NOMO-1 treated with DMSO at 0.1 percent for 48 hours (cell line): Measurements from ENCODE around the gene MAGI2.
"Not testable (repeated sequence)": the region's sequence is repeated elsewhere in the genome, so short reads cannot be mapped to it uniquely, and the experiment has no call there.

Experiments used
- DNase-seq: peaks from one replicate; lab custom pipeline; 2025; ENCODE audit not compliant: unreplicated experiment; lab: John Stamatoyannopoulos, UW

The MAGI2 gene

GRCh38 chr7:79452032-79452494 is 1.4 kb downstream of the MAGI2 start:
- no peak for DNase-seq

DNA sequence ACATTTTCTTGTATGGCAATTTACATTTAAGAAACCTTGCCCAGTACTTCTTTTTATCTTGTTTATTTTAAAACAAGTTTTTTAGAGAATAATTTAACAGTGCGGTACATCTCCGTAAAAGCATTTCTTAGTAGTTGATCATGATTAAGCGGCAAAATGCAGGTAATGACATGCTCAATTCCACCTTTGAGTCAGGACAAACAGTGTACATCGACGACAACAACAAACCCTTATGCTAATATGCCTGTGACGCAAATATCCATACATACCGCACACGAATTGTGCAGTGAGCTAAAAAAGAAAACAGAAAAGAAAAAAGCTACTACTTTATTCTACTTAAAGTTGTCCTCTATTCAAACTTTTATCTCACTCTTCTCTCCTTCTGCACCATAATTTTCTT is 1.9 kb downstream of the MAGI2 start:
- no peak for DNase-seq

GRCh38 chr7:79442766-79443165 is 10.7 kb downstream of the MAGI2 start:
- not testable (repeated sequence) for DNase-seq

- no peak for DNase-seq
Observed at GRCh38 chr7:79436378-79436777, 17.1 kb downstream of the MAGI2 start.

- DNase-seq: no peak
Observed at GRCh38 chr7:79434867-79435266, 18.6 kb downstream of the MAGI2 start.

- no peak for DNase-seq
Observed at GRCh38 chr7:79434098-79434497, 19.4 kb downstream of the MAGI2 start.

GRCh38 chr7:79430391-79430790 is 23.1 kb downstream of the MAGI2 start:
- no peak for DNase-seq

- DNase-seq: no peak
Observed at GRCh38 chr7:79425665-79426064, 27.8 kb downstream of the MAGI2 start.

DNA sequence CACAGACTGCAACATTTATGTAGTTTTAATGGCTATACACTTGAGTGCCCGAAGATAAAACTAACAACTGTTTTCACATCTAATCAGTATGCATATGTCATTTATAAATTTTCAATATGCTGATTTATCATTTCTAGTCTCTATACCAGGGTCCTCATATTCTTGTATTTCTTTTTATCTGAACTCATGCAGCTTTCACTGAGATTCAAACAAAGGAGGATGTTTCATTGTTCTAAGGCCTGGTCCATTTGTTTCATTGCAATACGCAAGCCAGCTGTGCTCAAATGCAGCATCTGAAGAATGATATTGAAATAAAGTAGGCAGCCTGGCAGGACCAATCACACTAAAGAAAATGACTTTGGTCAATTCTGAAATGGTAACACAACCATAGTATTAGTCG is 31.7 kb downstream of the MAGI2 start:
- no peak for DNase-seq

DNA sequence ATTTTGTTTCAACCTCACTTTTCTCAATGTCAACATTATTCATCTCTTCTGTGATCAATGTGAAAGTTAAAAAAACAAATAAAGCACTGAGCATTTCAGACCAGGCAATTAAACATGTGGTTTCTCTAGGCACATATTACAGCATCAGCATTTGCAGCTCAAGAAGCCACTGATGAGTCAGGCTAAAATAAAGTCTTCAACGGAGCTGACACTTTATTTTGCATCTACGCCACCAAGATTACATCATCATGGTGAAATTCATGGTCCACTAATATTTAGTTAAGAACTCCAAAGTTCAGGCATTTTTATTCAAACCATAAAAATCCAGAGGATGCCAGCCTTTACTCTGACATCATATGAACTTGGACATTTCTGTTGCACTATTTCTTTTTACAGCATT is 33.0 kb downstream of the MAGI2 start:
- DNase-seq: no peak

DNA sequence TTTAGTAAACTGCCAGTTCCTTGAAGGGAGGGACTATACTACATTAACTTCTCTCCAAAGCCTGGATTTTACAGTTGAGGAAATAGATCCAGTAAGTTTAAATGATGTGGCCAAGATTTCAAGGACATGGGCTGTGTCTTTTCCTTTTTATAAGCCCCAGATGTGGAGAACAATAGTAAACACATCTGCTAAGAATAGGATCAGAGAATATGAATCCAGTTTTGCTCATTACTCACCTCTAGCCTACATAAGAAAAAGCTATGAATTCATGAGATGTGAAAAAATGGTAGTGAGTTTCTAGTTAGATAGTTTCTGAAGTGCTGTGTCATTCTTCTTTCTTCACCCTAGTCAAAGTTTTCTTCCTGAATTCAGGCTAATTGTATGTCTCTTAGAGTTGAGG is 38.6 kb downstream of the MAGI2 start:
- DNase-seq: no peak

GRCh38 chr7:79412915-79413314 is 40.6 kb downstream of the MAGI2 start:
- no peak for DNase-seq

DNA sequence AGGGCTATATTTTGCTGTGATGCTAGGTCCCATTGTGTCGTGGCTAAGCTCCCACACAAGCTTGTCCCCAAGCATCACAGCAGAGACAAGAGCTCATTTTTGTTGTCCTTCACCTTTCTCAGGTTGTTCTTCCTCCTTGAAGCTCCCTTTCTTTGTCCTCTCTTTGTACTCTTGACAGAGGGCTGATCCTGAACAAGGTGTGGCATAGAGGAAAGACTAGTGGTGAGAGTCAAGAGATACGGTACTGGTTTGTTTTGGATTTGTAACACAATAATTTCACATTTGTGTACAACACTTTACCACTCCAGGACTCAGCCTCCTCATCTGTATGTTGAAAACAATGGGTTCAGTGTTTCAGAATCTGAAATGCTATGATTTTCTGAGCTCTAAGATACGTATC is 41.0 kb downstream of the MAGI2 start:
- no peak for DNase-seq

DNA sequence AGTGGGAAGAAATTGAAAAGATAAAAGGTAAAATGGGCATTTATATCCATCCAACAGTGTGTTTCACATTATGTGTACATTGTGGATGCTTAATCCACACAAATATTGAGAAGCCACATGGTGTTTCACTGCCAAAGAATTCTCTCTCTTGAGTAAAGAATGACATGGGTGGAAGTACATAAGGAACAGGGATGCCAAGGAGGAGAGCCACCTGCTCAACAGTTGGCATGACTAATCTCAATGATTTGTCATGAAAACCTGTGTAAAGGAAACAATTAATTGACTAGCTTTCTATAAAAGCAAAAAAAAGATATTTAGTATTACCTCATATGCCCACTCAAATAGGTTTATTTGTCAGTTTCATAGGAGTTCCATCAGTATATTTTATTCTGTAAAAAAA is 43.1 kb downstream of the MAGI2 start:
- DNase-seq: no peak

- no peak for DNase-seq
Observed at GRCh38 chr7:79407351-79407750, 46.1 kb downstream of the MAGI2 start.

DNA sequence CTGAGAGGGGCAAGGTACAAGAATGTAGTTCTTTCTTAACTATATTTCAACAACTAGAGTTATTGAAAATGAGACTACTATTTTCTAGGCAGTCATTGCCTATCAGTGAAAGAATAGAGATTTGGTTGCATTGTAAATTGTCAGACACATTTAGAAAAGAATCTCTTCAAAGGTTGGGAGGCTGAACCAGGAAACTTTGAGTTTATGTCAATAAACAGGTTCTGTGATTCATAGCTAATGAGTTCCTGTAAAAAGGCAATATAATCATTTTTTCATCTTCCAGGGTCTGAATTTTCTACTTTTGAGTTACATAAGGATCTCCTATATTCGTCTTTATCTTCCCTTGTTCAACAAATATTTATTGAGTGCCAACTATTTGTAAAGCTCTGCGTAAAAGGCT is 47.1 kb downstream of the MAGI2 start:
- no peak for DNase-seq

- DNase-seq: no peak
Observed at GRCh38 chr7:79405368-79405767, 48.1 kb downstream of the MAGI2 start.

GRCh38 chr7:79403879-79404278 is 49.6 kb downstream of the MAGI2 start:
- DNase-seq: no peak

DNA sequence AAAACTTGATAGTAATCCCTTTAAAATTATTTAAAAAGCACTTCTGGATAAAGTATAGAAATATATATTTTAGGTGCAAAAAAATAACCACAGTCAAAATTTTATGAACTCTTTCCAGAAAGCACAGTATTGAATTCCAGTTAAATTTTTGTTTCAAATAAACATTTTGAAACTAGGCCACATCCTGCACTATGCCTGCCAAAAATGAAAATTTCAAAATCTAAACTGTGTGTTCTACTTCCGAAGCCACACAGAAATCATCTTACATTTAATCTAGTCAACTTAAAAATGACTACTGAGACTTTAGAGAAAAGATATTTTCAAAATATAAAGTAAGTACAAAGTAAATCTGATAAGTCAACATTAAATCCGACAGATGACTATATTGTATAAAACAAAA is 50.0 kb downstream of the MAGI2 start:
- DNase-seq: no peak

DNA sequence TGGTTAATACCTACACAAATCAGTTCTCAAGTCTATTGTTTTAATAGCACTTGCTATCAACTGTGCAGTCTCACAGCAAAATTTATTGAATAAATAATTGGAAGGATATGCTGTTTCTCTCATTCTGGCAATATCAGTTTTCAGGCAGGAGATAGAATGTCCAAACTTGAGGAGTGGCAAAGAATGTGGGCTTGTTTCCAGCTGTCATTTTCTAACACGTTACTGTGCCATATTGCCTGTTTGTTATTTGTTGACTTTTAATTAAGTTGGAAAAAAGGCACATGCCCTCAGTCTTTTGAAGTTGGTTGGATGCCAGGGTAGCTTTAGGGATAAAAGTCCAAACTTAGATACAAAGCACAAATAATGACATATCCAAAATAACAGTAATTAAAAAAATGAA is 52.2 kb downstream of the MAGI2 start:
- no peak for DNase-seq

GRCh38 chr7:79400222-79400621 is 53.2 kb downstream of the MAGI2 start:
- DNase-seq: no peak

- no peak for DNase-seq
Observed at GRCh38 chr7:79398138-79398749, 55.2 kb downstream of the MAGI2 start.

GRCh38 chr7:79386688-79387422 is 66.6 kb downstream of the MAGI2 start:
- DNase-seq: no peak
